Loucy (cell line): ENCODE data around the gene AGPAT2.

Experiments
- H2AFZ ChIP-seq: fragments of 200-600 bp; sonication (generic); 2 replicates; pipeline ENCODE4 v1.6.0; 2016; ENCODE audit warnings: antibody characterized with exemption, mild to moderate bottlenecking, low read length, moderate library complexity
- H3F3A ChIP-seq: fragments of 200-600 bp; 2 replicates; pipeline ENCODE4 v1.6.0; 2016; ENCODE audit warnings: antibody characterized with exemption, low read depth, mild to moderate bottlenecking
- H3K27me3 ChIP-seq: fragments of 200-600 bp; sonication (generic); 2 replicates; pipeline ENCODE4 v1.6.1; 2014; ENCODE audit warnings: low read length, mild to moderate bottlenecking; ENCODE audit not compliant: insufficient read depth, poor library complexity, severe bottlenecking
- H3K36me3 ChIP-seq: fragments of 200-600 bp; sonication (generic); 2 replicates; pipeline ENCODE4 v1.6.1; 2016; ENCODE audit warnings: low read length; ENCODE audit not compliant: insufficient read depth
- H3K4me1 ChIP-seq: fragments of 200-600 bp; sonication (generic); 2 replicates; pipeline ENCODE4 v1.5.1; 2014; ENCODE audit warnings: low read length, mild to moderate bottlenecking; ENCODE audit not compliant: insufficient read depth, poor library complexity, severe bottlenecking
- H3K4me2 ChIP-seq: fragments of 200-600 bp; sonication (generic); 2 replicates; pipeline ENCODE4 v1.6.0; 2014; ENCODE audit warnings: antibody characterized with exemption, low read length, low read depth, mild to moderate bottlenecking; ENCODE audit not compliant: poor library complexity, severe bottlenecking
- H3K4me3 ChIP-seq: fragments of 200-600 bp; sonication (generic); 2 replicates; pipeline ENCODE4 v1.5.1; 2014; ENCODE audit warnings: low read length, mild to moderate bottlenecking, mixed read lengths; ENCODE audit not compliant: poor library complexity, severe bottlenecking
- H3K79me2 ChIP-seq: fragments of 200-600 bp; sonication (generic); 2 replicates; pipeline ENCODE4 v1.6.1; 2014; ENCODE audit warnings: low read length; ENCODE audit not compliant: insufficient read depth
- H3K9ac ChIP-seq: fragments of 200-600 bp; sonication (generic); 2 replicates; pipeline ENCODE4 v1.6.0; 2014; ENCODE audit warnings: mild to moderate bottlenecking, low read depth, low read length, moderate library complexity; ENCODE audit not compliant: poor library complexity, severe bottlenecking
- H3K9me2 ChIP-seq: fragments of 200-600 bp; sonication (generic); replicated peaks from 2 replicates; pipeline ENCODE4 v1.6.1; 2016; ENCODE audit warnings: low read depth, low read length, mixed read lengths
- H3K9me3 ChIP-seq: fragments of 200-600 bp; sonication (generic); 2 replicates; pipeline ENCODE4 v1.6.1; 2014; ENCODE audit warnings: mild to moderate bottlenecking, antibody characterized with exemption, low read length, low read depth; ENCODE audit not compliant: insufficient read depth
- H4K20me1 ChIP-seq: fragments of 200-600 bp; sonication (generic); 2 replicates; pipeline ENCODE4 v1.6.0; 2014; ENCODE audit warnings: antibody characterized with exemption, low read length, mild to moderate bottlenecking; ENCODE audit not compliant: insufficient read depth, poor library complexity, severe bottlenecking
- EZH2phosphoT487 ChIP-seq: fragments of 200-600 bp; IDR thresholded peaks from 2 replicates; pipeline ENCODE4 v1.6.1; 2018; ENCODE audit warnings: antibody characterized with exemption, mild to moderate bottlenecking, moderate library complexity, borderline replicate concordance
- TF ChIP-seq, protein P1 (sequence below): fragments of 200-600 bp; sonication (generic); conservative IDR thresholded peaks from 2 replicates; pipeline ENCODE4 v1.5.1; 2014; ENCODE audit warnings: mild to moderate bottlenecking, antibody characterized with exemption, low read length

The AGPAT2 gene

DNA sequence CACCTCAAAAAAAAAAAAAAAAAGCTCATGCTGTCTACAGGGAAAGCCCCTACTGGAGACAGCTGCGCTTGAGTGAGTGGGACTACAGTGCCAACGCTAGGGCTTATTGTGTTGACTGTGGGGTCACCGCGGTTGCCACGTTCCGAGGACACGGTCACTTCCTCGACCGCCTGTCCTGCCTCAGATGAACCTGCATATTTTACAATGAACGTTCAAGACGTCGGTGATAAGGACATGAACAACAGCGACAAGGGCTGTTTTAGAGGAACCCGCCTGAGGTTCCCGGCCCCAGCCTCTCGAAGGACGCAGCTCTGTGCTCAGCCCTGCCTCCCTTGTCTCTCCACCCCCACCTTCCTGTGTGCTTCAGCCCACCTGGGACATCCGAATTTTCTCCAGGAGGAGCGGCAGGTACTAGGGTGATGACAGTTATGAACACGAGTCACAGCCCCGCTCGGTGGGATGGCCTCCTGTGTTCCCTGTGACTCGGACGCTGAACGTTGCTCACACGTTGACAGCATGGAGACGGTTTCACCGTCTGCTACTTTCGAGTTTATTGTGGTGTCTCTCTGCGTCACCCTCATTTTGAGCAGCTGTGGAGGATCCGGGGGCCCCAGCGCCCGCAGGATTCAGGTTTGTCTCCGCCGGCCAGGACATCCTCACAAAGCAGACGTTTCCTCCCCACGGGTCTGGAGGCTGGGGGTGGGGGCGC lies 13.9 kb upstream of the AGPAT2 start:
- H3K36me3 ChIP-seq = no peaks in the 10 kb centered on the region
- no peaks in the 10 kb centered on the region for H3K4me1 ChIP-seq
- H3F3A ChIP-seq = no peaks in the 10 kb centered on the region
- H3K4me2 ChIP-seq = peak overlapping the region; percentile 46
- no peaks in the 10 kb centered on the region for H3K9me2 ChIP-seq
- peak overlapping the region; percentile 41 for H3K4me3 ChIP-seq
- no peaks in the 10 kb centered on the region for H3K27me3 ChIP-seq
- no peaks in the 10 kb centered on the region for H3K9me3 ChIP-seq
- peak overlapping the region; percentile 34 for H2AFZ ChIP-seq
- H4K20me1 ChIP-seq = no peaks in the 10 kb centered on the region
- H3K79me2 ChIP-seq = no peaks in the 10 kb centered on the region
- H3K9ac ChIP-seq = no peak overlapping the region
- no peak for TF ChIP-seq EZH2phosphoT487
- TF ChIP-seq, protein P1, sequence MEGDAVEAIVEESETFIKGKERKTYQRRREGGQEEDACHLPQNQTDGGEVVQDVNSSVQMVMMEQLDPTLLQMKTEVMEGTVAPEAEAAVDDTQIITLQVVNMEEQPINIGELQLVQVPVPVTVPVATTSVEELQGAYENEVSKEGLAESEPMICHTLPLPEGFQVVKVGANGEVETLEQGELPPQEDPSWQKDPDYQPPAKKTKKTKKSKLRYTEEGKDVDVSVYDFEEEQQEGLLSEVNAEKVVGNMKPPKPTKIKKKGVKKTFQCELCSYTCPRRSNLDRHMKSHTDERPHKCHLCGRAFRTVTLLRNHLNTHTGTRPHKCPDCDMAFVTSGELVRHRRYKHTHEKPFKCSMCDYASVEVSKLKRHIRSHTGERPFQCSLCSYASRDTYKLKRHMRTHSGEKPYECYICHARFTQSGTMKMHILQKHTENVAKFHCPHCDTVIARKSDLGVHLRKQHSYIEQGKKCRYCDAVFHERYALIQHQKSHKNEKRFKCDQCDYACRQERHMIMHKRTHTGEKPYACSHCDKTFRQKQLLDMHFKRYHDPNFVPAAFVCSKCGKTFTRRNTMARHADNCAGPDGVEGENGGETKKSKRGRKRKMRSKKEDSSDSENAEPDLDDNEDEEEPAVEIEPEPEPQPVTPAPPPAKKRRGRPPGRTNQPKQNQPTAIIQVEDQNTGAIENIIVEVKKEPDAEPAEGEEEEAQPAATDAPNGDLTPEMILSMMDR = no peak

GRCh38 chr9:136700304-136700703 lies 13.0 kb upstream of the AGPAT2 start:
- H3K4me3 ChIP-seq = no peak overlapping the region
- no peaks in the 10 kb centered on the region for H3K79me2 ChIP-seq
- H3K9ac ChIP-seq = no peak overlapping the region
- H3K9me2 ChIP-seq = no peaks in the 10 kb centered on the region
- no peaks in the 10 kb centered on the region for H3K27me3 ChIP-seq
- no peaks in the 10 kb centered on the region for H3F3A ChIP-seq
- no peaks in the 10 kb centered on the region for H3K9me3 ChIP-seq
- H4K20me1 ChIP-seq = no peaks in the 10 kb centered on the region
- no peaks in the 10 kb centered on the region for H3K36me3 ChIP-seq
- H2AFZ ChIP-seq = no peak overlapping the region
- TF ChIP-seq EZH2phosphoT487 = no peak
- TF ChIP-seq, protein P1 = no peak
- H3K4me2 ChIP-seq = no peak overlapping the region
- H3K4me1 ChIP-seq = no peaks in the 10 kb centered on the region

DNA sequence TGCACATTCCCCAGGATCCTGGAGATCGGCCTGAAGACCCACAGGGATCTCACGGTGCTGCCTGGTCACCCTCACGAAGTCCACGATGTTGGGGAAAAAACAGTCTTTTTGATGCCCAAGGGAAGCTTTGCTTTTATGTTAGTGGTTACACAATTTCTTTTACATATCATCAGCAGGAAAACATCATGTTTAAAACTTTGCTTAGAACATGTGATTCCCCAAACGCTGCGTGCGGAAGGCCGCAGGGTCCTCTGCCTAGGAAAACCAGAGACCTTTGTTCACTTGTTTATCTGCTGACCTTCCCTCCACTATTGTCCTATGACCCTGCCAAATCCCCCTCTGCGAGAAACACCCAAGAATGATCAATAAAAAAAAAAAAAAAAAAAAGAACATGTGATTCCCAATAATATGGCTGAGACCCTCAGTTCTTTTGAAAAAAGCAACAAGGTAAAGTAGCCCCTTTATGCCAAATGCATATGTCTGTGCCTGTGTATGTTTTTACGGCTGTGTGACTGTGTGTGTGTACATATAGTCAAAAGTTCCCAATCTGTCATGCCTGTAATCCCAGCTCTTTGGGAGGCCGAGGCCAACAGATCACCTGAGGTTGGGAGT lies 11.5 kb upstream of the AGPAT2 start:
- Histone ChIP-seq H3K36me3 (no peaks in the 10 kb centered on the region), H3K79me2 (no peaks in the 10 kb centered on the region), H3F3A (no peaks in the 10 kb centered on the region), H3K4me1 (no peaks in the 10 kb centered on the region), H2AFZ (no peak overlapping the region), H3K9me3 (no peaks in the 10 kb centered on the region), H3K4me3 (no peak overlapping the region), H3K9me2 (no peaks in the 10 kb centered on the region), H3K27me3 (no peaks in the 10 kb centered on the region), H4K20me1 (no peaks in the 10 kb centered on the region), H3K4me2 (no peak overlapping the region), H3K9ac (no peak overlapping the region)
- no peak for TF ChIP-seq EZH2phosphoT487
- TF ChIP-seq, protein P1 = no peak
